ENCODE results near the gene TPRN.

GRCh38 chr9:137237759-137238726 lies 37.5 kb upstream of the TPRN start:
- TF ChIP-seq CTCF (conservative IDR thresholded peaks at IDR 0.05; ENCODE audit: low read depth, low read length) = no peak
- no peak for TF ChIP-seq EZH2 (IDR thresholded peaks at IDR 0.05; ENCODE audit: borderline replicate concordance, low read depth, low read length, poor library complexity, severe bottlenecking)
